CD4-positive, alpha-beta T cell treated with Interleukin-17A for 4 hours (primary cell): ENCODE results near the gene SLC9A6.

Source experiments
- DNase-seq: peaks from one replicate; pipeline ENCODE4 v3.0.0-alpha.2; 2020; ENCODE audit warnings: mixed read lengths

Gene SLC9A6

DNA sequence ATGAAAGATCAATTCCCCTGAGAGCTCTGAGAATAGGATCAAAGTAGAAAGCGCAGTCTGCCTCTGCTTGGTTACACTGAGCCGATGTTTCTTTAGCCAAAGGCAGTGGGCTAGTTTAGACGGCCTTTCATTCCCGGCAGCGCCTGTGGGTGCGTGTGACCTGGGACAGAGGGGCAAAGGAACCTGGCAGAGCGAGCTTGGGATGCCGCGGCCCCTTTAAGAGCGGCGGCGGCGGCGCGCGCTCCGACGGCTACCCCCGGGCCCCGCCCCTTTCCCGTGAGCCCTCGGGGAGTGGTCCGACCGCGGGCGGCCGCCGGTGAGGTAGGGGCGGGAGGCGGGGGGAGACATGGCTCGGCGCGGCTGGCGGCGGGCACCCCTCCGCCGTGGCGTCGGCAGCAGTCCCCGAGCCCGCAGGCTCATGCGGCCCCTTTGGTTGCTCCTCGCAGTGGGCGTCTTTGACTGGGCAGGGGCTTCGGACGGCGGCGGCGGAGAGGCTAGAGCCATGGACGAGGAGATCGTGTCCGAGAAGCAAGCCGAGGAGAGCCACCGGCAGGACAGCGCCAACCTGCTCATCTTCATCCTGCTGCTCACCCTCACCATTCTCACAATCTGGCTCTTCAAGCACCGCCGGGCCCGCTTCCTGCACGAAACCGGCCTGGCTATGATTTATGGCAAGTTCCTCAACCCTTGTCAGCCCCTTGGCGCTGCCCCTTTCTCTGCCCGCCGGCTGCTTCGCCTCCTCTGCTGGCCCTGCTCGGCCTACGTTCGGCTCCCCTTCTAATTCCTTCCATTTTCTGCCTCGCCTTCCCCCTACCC is at the start of gene SLC9A6:
Gene SLC9A6 (plus strand): TSS at position 279 of the 816 bp plus-strand sequence. CDS start 224 bp downstream, at position 503.
- DNase-seq, result peak; percentile 79

DNA sequence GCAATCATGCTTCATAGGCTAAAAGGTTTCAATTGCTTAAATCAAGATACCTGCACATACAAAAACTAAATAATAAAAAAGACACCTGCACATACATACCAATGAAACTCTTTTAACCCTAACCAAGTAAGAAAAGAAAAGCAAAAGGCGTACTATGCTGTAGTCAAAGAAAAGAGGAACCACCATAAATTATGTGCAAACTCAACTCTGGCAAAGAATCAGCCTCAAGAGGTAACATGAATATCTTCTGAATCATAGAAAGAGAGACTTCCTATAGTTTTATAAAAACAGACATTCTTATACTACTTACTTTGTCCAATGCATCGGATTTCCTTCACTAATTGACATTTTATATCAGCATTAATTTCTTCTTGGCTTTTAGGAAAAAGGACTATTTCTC is 40.7 kb upstream of the SLC9A6 start:
- no peak for DNase-seq

DNA sequence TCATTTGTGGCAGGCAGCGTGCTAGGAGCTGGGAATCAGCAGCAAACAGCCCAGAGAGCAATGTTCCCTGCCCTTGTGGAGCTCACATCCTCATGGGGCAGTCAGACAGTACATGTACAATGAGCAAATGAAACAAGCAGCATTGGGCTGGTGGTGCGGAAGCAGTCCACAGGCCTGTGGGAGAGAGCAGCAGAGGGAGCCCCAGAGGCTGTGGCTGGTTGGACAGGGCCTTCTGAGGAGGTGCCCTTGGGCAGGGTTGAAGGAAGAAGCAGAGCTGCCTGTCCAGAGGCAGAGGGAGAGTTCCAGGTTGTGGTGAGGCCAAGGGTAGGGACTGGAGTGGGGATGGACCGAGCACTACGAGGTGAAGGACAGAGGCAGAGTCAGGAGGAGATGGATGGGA is 33.9 kb upstream of the SLC9A6 start:
- DNase-seq, result no peak

DNA sequence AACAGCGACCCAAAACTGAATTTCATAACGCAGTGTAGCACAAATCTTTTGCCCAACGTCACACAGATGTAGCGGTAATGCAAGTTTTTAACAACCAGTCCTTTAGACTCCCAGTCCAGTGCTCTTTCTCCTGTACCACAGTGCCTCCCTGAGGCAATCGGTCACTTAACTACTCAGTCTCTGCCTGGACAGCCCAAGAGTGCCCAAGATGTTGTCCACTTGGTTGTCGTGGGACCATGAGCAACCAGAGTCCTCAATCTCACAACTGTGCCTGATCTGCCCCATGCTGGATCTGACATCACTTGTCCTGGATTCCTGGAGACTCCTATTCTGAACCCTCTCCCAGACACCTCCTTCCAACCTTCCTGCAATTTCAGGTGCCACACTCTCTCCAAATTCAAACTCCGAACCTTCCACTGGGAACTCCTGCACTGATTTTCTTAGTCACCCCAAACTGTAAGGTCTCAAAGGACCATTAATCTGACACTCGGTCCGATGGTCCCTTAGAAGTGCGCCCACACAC is 12.1 kb upstream of the SLC9A6 start:
- DNase-seq, result no peak

DNA sequence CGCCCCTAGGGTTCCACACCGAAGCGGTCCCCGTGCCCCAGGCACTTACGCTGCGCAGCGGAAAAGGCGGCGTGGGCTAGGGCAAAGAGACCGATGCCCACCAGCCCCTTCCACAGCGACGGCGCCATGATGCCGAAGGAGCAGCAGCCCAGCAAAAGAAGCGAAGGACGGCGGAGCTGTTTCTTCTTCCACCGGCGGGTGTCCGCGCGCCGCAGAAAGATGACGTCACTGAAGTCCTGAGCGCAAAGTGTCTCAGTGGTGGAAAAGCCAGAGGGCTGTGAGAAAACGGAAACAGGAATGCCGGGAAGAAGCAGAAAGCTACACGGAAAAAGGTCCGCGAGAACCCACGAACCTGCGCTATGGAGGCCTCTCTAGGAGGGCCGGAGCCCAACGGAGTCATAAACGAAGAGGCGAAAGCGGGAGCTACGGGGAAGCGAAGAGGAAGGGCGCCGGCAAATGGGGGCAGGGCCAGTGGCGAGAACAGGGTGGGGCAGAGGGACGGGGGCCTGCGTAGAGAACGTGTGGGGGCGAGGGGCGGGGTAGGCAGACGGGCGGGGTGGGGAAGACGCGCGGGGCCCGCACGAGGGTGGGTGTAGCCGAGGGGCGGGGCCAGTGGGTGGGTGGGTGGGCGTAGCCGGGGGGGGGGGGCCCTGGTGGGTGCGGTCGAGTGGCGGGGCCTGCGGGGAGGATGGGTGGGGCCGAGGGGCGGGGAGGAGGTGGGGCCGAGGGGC is 11.5 kb upstream of the SLC9A6 start, which contains the start of gene MMGT1:
Gene MMGT1 (minus strand): TSS at position 441 of the 731 bp plus-strand sequence. CDS start 313 bp downstream, at position 128.
- peak; percentile 89 for DNase-seq

DNA sequence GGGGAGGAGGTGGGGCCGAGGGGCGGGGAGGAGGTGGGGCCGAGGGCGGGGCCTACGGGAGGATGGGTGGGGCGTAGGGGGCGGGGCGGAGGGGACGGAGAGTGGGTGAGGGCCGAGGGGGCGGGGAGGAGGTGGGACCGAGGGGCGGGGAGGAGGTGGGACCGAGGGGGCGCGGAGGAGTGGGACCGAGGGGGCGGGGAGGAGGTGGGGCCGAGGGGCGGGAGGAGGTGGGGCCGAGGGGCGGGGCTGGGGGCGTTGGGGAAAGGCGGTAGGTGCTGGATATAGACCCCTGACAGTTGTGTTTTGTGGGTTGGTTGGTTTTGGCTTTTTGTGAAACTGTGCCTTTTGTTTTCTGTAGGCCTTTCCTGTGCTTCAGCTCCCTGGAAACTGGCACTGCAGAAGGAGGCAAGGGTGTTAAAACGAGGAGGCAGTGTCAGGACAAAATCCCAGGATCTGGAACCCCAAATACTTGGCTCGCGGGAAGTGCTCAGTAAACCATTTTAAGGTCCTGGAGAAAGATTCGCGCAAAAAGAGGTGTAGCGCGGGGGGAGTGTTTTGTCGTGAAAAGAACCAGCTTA is 10.9 kb upstream of the SLC9A6 start:
- peak; percentile 90 for DNase-seq

DNA sequence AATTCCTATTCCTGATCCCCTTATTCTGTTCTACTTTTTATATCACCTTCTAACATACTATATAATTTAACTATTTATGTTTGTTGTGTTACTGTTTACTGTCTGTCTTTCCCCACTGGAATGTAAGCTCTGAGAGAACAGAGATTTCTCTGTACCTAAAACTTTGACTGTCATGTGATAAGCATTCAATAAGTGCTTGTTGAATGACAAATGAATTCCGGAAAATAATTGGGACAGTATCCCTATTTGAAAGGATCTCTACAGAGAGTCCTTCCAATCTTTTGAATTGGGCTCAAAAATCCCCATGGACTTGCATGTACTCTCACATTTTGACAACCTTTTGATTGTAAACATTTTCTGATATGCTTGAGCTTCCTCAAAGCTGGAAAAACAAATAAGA is 9.8 kb upstream of the SLC9A6 start:
- DNase-seq, result no peak

DNA sequence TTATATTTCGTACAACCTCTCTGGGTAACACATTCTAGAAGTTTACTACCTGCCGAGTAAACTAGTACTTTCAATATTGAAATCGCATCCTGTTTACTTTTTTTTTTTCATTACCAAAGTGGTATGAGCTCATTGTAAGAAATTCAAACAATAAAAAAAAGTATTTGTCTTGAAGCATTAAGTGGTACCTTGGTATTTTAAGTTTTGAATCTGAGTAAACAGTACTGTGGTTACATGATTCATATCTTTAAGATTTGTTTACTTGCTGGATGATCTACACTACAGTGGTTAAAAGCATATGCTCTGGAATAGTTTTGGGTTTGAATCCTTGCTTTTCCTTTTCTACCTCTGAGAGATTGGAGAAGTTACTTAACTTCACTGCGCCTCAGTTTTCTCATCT is 7.6 kb upstream of the SLC9A6 start:
- DNase-seq, result no peak

DNA sequence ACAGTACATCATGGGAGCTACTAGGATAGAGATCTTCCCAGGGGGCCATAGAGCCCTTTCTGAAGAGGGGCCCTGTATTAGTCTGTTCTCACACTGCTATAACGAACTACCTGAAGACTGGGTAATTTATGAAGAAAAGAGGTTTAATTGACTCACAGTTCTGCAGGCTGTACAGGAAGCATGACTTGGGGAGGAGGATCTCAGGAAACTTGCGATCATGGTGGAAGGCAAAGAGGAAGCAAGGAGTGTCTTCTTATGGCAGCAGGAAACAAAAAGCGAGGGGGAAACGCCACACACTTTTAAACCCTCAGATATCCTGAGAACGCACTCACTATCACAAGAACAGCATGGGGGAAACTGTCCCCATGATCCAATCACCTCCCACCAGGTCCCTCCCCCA is 4.2 kb upstream of the SLC9A6 start:
- DNase-seq, result no peak

DNA sequence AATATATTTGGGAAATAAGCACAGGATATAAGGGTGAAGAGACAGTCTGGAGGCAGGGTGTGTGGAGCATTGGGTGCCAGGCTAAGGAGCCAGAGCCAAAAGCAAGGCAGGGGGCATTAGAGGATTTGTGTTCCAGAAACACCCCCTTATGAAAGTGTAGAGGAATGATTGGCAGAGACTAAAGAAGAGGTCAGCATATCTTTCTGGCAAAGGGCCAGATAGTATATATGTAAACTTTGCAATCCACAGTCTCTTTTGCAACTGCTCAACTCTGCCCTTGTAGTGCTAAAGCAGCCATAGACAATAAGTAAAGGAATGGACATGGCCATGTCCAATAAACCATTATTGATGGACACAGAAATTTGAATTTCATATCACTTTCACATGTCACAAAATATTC is 3.6 kb upstream of the SLC9A6 start:
- DNase-seq, result no peak

DNA sequence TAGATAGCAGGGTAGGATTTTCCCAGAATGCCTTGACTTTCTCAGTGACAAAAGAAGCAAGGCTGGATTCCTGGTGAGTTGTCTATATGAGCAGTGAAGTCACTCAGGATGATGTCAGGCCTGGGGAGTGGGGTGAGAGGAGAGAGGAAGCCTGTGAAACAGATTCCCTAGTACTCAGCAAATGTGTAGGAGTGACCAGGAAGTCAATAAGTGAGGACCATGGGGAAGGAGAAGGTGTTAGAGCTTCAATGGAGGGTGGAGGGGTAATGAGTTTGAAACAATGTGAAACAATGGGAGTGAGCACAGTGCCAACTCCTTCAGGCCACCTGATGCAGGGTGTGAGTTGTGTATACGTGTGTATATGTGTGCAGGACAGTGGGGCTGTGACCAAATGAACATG is 2.4 kb upstream of the SLC9A6 start:
- DNase-seq, result no peak

DNA sequence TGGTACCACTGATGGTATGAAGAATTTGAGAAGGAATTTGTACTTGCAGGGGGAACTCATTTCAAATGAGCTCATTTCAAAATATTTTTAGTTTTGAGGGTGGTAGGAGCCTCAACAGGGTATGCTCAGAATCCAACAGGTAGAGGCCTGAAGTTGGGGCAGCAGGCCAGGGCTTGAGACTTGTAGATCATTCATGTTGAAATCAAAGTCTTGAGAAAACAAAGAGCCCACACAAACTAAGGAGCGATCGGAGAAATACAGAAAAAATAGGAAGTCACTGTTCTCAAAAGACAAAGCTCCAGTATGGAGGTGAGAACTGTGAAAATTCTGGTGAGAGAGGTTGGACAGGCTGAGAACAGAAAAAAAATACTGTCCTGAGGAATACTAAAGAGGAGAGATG is 979 bp upstream of the SLC9A6 start:
- no peak for DNase-seq

DNA sequence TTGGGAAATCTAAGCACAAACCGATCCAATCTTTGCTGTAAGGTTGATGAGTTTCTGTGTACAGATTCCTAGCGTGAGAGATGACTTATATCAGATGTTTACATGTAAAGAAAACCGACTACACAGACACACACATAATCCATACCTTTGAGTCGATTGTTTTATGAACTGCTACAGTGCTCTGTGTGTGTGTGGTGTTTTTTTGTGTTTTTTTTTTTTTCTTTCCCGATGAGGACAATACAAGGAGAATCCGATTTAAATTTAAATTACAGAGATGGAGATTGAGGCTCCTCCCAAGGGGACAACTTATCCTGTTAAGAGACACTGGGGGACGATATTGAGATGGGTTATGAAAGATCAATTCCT is 461 bp upstream of the SLC9A6 start:
- no peak for DNase-seq

DNA sequence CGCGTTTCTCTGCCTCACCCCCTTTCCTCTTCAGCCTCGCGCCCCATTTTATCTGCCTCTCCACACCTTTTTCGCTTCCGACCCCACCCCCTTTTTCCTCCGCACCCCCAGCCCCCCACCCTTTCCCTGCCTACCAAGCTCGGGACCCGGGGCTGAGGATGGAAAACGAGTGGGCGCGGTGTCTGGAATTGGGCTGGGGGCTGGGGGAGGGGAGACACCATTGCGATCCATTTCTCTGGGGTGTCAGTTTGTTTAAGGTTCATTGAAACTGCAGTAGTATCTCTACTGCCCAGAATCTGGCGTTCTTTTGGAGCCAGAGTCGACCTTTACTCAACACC is 707 bp downstream of the SLC9A6 start:
- no peak for DNase-seq

DNA sequence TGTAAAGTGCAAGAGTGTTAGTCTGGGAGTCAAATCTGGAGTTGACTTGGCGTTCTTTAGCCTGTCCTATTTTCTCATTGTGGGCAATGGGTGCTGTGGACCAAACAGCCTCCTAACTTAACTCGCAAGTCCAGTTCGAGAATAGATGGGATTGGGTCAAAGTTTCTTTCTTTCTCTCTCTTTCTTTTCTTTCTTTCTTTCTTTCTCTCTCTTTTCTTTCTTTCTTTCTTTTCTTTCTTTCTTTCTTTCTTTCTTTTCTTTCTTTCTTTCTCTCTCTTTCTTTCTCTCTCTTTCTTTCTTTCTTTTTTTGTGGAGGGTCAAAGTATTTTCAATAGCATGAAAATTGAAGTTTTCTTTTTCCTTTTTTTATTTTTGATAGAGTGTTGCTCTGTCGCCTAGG is 3.0 kb downstream of the SLC9A6 start:
- no peak for DNase-seq

DNA sequence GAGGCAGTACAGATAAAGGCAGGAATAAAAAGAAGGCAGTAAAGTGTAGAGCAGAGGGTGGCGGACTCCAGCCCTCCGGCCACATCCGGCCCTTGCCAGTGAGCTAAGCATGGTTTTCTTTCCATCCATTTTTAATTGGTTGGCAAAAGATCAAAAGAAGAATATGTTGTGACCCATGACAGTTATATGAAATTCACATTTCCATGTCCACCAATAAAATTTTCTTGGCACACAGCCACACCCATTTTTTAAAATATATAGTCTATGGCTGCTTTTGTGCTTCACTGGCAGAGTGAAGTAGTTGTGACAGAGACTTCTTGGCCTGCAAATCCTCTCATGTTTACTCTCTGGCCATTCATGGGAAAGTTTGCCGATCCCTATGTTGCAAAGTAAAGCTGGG is 29.8 kb downstream of the SLC9A6 start:
- no peak for DNase-seq

DNA sequence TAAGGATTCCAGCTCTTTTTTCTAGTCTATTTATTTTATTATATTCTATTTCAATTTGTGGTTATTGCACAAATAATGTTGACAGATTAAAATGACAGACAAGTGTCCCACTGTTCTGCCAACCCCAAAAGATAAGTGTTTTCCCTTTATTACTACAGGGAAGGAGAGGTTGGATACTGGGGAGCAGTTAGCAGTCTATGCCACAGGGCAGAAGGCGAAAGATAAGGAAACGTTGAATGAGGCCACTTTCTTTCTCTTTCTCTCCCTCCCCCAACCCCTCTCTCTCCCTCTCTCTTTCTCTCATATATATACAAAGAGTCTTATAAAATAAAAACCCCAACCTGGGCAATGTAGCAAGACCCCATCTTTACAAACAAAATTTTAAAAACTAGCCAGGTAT is 31.6 kb downstream of the SLC9A6 start:
- DNase-seq, result no peak

DNA sequence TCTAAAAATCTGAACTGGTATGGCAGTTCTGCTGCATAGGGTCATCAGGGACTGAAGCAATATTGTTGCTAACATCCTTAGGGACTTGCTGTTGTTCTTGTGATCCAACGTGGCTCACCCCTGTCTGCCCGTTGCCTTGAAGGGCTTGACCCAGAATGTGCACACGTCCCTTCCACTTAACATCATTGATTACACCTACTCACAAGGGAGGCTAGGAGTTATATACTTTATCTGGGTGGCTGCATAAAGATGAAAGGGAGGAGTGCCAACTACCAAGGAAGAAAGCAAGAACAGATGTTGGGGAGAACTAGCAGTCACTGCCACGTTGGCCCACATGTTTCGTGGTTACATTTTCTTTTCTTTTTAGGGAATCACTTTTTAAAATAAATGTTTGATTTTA is 34.0 kb downstream of the SLC9A6 start:
- DNase-seq, result no peak

DNA sequence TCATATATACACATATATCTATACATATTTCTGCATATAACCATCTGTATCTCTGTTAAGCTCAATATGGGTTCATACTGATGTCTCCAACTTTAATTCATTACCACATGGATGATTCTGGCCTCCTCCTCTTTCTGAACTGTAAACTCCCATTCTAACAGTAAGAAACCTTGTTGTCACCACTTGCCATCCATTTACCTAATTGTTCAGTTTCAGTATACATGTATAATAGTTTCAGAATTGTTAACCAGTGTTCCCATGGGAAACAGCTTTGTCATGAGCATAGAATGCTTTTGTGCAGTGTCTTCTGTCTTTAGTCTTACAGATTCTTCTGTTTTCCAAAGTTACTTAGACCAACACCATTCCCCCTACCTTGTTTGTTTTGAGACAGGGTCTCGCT is 35.9 kb downstream of the SLC9A6 start:
- DNase-seq, result no peak

DNA sequence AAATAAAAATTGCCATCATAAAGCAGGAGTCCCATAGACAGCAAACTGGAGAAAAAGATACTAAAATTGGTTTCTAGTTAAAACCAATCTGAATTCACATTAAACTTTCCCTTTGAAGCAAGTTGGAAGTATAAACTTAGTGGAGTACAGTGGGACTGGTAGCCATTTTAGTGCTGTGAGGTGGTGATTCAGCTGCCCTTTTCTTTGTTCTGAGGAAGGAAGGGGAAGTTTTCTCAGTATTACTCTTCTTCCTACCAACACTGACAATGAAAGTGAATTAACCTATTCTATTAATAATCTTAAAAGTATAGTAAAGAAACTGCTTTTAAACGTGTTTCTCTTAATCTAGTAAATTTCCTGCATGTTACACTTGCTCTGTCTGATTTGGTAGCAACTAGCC is 36.7 kb downstream of the SLC9A6 start:
- DNase-seq, result no peak

DNA sequence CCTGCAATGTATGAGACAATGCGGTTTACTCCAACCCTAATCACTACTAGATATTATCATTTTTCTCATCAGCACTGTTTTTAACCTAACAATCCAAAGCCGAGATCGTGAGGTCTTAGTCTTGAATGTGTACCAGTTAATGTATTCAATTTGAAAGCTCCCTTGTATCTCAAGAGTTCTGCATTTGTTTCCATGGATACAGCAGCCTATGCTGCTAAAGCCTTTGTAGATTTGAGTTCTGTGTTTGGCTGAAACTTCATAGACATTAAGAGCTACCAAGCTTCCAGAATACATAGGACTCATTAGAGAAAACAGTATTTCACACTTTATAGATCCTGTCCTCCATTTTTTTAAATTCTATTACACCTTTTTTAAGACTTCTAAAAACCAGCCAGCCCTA is 39.9 kb downstream of the SLC9A6 start:
- no peak for DNase-seq

DNA sequence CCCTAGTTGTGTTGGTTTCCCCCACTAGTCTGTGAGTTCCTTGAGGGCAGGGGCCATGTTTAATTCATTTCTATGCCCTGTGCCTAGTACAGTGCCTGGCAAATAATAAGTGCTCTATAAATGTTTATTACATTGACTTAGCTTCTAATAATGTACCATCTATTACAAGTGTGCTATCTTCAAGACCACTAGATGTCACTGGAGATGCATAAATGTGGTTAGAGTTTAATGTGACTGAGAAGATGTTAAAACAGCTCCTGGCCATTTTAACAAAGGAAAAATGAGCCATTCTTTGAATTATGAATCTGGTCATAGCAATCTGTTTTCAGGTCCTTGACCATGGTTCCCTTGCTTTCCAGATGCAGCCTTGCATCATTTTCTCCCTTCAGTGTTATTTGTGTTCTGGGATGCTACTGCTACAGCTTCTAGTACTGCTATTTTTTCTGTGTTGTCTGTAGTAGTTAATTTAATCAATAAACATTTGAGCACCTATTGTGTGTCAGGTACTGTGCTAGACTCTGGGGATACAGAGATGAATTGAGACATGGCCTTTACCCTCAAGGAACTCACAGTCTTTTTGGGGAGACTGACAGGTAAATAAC is 43.2 kb downstream of the SLC9A6 start:
- DNase-seq, result no peak

DNA sequence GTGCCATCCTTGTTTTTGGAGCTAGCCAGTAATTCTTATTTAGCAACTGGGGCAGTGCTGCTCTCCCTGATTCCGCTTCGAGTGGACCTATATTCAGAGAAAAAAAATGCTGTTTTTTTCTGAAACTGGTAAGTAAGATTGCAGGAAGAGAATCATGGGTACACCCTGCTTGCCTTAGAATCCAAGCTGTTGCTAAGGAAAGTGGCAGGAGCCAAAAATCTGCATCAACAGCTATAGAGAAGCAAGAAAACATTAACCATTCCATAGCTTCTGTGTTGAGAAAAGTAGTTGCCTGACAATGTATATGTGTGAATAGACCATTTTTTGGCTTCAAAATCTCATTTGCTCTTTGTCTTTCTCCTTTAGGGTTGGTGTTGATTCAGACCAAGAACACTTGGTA is 44.5 kb downstream of the SLC9A6 start:
- no peak for DNase-seq
